Measurements from ENCODE around the gene PNKD. TPM values are rescaled to one million over a fixed set of nuclear protein-coding genes. Genes with fewer than 3 reads are reported as not detected.
A peak's percentile ranks its signal among the peaks of the same experiment; 100 is the strongest.

PNKD gene, protein sequence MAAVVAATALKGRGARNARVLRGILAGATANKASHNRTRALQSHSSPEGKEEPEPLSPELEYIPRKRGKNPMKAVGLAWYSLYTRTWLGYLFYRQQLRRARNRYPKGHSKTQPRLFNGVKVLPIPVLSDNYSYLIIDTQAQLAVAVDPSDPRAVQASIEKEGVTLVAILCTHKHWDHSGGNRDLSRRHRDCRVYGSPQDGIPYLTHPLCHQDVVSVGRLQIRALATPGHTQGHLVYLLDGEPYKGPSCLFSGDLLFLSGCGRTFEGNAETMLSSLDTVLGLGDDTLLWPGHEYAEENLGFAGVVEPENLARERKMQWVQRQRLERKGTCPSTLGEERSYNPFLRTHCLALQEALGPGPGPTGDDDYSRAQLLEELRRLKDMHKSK
- total RNA-seq = 72.9 TPM
- long read RNA-seq, transcript PNKD-202 (9 exons, 2,991 nt) = minor isoform, 11 of 113 reads
- long read RNA-seq, transcript PNKD-201 (3 exons, 758 nt) = major isoform, 79 of 113 reads
- long read RNA-seq, partial matches to known transcripts = 1 of 113 reads
- long read RNA-seq, other reads (novel, unspliced or antisense) = 18 of 113 reads

DNA sequence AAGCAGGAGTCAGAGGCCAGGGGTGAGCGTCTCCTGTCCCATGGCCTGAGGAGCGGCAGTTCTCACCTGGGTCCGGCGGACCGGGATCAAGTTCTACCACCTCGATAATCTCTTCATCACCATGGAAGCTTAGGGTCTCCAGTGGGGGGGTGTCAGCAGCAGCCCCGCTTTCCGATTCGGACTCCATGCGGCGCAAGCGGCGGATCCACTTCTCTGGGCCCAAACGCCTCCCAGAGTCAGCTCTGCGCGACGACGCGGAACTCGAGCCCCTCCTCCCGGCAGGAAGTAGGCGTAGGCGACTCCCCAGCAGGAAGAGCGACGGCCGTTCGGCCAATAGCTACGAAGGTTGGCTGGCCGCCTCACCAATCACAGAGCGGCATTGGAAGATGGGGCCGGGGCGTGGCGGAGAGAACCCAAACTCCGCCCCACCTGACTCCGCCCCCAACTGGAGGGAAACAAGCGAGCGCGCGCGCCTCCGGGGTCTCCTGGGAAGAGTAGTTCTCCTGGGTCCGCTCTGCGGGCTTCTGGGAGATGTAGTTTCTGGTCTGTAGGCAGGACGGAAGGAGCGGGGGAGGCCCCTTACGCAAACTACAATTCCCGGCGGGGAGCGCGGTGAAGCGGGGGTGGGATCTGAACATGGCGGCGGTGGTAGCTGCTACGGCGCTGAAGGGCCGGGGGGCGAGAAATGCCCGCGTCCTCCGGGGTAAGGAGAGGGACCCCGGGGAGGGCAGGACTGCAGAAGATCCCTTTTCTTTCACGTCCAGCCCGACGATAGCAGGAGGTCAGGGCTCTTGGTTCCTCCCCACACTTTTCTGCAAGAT, at the start of gene PNKD, which contains the start of gene AAMP:
PNKD (plus strand) TSS at position 620 of the 821 bp plus-strand sequence; CDS start at position 637, 17 bp downstream.
AAMP (minus strand) TSS at position 238 of the 821 bp plus-strand sequence; CDS start at position 187, 51 bp downstream.
- DNase-seq = peak; percentile 100
- intact Hi-C loops (cut with DNase I) = loop anchor here (5.0 to 10.0 kb wide), 2 partner anchors 83 to 195 kb away; no protein-coding TSS in a partner anchor
- peak; percentile 94 for ATAC-seq (ENCODE audit: poor library complexity)

DNA sequence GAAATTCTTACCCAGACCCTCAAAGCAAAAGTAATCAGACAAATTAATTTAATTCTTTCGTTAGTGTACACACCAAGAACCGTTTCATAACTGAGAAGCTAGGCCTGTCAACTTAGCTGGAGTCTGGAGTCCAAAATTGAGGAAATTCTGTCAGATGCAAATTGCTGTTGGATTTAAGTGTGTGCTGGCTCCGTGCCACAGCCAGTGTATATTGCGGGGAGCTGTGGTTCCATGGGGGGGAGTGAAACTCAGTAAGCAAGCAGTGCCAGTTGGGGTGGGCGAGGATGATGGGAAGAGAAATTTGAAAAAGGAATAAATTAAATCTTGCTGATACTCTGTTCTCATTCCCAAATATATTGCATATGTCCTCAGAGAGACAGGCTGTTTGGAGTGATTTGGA, 49.3 kb upstream of the PNKD start:
- intact Hi-C loops (cut with DNase I) = loop anchor here (5.0 kb wide), 1 partner anchor 36 kb away; no protein-coding TSS in a partner anchor
- no peak for ATAC-seq (ENCODE audit: poor library complexity)
- DNase-seq = peak; percentile 55

DNA sequence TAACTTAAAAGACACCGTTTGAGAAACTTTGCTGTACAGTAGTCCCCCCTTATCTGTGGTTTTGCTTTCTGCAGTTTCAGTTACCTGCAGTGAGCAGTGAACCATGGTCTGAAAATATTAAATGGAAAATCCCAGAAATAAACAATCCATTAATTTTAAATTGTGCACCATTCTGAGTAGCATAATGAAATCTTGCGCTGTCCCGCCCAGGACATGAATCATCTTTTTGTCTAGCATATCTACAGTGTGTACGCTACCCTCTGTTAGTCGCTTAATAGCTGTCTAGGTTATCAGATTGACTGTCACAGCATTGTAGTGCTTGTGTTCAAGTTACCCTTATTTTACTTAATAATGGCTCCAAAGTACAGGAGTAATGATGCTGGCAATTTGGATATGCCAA, 47.3 kb upstream of the PNKD start:
- intact Hi-C loops (cut with DNase I) = loop anchor here (5.0 kb wide), 1 partner anchor 34 kb away; no protein-coding TSS in a partner anchor
- ATAC-seq (ENCODE audit: poor library complexity) (no peak), DNase-seq (no peak)

DNA sequence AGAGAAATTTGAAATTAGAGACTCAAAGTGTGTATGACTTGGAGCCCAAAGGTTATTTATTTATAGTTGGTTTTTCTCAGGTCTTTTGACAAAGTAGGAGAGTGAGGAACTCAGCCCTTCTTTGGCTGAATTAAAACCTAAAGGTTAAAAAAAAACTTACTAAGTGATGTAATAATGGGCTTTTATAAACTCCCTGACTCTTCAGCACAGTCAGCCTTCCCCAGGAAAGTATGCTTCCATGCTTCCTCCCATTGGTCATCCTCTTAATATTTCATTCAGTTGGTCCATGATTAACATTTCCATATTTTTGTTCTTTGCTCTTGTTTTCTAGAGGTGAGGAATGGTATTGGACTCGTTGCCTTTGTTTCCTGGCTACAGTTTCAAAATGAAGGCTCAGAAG, 46.1 kb upstream of the PNKD start:
- DNase-seq = no peak
- ATAC-seq (ENCODE audit: poor library complexity) = no peak
- intact Hi-C loops (cut with DNase I) = loop anchor here (5.0 kb wide), 1 partner anchor 33 kb away; no protein-coding TSS in a partner anchor

DNA sequence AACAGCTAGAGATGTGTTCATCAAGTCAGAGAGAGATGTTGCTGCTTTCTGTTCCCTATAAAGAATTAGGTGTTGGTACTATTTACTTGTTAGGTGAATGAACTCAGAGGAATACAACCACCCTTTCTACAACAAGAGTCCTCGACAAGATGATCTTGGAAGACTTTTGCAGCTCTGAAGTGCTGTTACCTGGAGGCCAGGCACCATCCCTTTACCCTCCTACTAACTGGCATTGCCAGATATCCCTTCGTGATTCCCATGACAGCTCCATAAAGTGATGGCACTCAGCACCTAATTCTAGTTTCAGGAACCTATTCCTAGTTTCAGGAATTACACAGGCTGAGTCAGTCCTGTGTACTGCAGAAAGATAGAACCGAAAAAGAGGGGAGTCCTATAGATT, 43.4 kb upstream of the PNKD start:
- no peak for DNase-seq
- no peak for ATAC-seq (ENCODE audit: poor library complexity)
- intact Hi-C loops (cut with DNase I) = no loop called here

DNA sequence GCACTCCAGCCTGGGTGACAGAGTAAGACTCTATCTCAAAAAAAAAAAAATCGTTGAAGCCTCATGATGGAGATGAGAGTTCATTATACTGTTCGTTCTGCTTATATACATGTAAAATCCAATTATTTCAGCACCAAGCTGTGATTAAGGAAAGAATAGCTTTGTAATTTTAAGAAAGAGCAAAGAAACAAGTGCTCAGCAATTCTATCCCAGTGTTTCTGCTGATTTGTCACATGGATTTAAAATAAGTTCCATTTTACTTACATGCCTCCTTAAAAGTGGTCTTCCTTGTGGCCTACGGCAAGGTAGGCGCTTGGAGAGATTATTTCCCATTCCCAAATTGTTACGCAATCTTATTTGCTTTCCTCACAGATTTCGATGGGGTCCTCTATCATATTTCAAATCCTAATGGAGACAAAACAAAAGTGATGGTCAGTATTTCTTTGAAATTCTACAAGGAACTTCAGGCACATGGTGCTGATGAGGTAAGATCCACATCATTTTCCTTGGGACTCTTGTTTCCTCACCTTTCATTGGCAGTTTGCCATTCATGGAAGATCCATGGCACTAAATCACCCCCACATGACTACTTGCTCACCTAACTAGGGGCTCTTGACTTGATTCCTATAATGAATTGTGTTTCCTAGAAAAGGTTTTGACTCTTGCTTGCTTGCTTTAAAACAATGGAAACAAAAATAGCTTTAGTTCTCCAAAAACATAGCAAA, 41.8 kb upstream of the PNKD start:
- intact Hi-C loops (cut with DNase I) = no loop called here
- no peak for DNase-seq
- ATAC-seq (ENCODE audit: poor library complexity) = no peak

DNA sequence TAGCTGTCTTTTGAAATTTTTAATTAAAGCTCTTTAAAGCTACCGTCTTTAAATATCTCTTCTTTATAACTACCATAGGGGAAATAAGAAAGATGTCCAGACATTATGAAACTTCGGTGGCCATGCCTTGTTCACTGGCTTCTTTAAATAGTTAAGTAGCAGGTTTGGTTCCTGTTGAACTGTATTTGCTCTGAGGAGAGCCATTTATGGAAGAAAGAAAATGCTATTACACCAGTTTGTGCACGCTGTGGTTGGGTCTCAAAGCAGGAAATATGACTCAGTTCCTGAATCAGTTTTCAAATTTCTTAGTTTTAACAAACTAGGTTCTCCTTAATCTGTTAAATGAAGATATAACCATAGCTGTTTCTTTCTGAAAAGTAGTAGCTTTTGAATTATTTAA, 41.1 kb upstream of the PNKD start:
- DNase-seq (no peak), ATAC-seq (ENCODE audit: poor library complexity) (peak; percentile 54)
- intact Hi-C loops (cut with DNase I) = no loop called here

DNA sequence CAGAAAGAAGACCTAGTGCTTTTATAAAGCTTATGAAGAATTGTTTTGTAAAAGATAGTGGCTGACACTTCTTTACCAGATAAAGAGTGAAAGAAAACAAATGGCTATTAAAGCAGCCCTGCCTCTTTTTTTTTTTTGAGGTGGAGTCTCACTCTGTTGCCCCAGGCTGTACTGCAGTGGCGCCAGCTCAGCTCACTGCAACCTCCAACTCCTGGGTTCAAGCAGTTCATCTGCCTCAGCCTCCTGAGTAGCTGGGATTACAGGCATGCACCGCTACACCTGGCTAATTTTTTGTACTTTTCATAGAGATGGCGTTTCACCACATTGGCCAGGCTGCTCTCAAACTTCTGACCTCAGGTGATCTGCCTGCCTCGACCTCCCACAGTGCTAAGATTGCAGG, 40.5 kb upstream of the PNKD start:
- ATAC-seq (ENCODE audit: poor library complexity) (peak; percentile 25), DNase-seq (no peak)
- intact Hi-C loops (cut with DNase I) = no loop called here

DNA sequence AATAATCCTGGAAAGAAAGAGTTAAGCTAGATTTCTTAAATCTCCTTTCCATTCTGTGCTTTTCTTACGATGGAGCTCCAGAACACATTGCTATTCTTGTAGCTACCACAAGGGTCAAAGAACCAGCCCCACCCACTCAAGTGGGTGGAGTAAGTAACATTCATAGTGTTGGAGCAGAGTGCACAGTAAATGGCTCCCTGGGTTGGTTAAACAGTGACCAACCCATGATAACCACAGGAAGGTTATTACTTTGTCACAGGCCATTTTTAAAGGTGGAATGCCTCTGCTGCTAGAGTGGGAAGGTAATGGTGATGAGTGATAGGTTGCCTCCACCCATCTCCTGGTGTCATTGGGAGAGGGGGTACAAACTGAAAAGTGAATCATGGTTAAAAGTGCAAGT, 39.4 kb upstream of the PNKD start:
- DNase-seq (no peak), ATAC-seq (ENCODE audit: poor library complexity) (peak; percentile 34)
- intact Hi-C loops (cut with DNase I) = no loop called here

DNA sequence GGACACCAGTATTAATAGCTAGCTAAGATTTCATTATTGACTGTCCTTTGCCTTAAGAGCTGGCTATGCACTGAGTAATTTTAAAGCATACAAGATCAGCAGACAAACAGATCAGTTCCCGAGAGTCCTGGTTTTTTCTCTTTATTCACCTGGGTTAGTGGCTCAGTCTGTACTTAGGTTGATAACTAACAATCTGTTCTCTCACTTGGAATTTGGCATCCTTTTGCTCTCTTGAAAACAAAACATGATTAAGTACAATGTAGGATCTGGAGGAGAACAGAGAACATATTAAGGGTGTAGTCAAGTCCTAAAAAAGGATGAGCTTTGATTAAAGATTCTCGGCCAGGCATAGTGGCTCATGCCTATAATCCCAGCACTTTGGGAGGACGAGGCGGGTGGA, 36.8 kb upstream of the PNKD start:
- intact Hi-C loops (cut with DNase I) = no loop called here
- DNase-seq (no peak), ATAC-seq (ENCODE audit: poor library complexity) (no peak)

DNA sequence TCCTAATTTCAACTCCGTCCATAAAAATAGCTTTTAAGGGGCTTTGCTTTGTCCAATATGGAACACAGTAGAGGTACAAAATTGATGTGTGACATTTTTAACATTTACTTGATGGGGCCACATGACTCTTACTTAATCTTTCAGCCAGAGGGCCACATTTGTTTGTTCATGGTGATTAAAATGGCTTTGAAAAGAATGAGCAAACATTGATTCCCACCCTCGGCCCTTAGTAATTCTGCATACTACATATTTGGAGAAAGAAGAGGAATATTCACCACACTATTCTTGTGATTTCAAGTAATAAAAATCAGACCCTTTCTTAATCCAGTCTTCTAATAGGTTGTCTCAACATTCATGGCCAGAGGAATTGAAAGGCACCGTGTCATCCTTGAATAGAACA, 35.8 kb upstream of the PNKD start:
- DNase-seq (no peak), ATAC-seq (ENCODE audit: poor library complexity) (no peak)
- intact Hi-C loops (cut with DNase I) = no loop called here

DNA sequence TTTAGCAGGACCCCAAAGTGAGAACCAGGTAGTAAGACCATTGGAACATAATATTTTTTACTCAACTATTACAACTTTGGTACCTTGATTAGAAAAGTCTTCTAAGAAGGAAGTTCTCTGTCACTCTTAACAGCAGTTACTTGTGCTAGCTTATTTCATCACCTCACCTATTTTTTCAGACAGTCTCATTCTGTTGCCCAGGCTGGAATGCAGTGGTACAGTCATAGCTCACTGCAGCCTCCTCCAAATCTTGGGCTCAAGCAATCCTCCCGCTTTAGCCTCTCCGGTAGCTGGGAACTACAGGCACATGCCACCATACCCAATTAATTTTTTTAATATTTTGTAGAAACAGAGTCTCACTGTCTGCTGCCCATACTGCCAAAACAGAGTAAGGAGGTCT, 35.3 kb upstream of the PNKD start:
- no peak for DNase-seq
- no peak for ATAC-seq (ENCODE audit: poor library complexity)
- intact Hi-C loops (cut with DNase I) = no loop called here

DNA sequence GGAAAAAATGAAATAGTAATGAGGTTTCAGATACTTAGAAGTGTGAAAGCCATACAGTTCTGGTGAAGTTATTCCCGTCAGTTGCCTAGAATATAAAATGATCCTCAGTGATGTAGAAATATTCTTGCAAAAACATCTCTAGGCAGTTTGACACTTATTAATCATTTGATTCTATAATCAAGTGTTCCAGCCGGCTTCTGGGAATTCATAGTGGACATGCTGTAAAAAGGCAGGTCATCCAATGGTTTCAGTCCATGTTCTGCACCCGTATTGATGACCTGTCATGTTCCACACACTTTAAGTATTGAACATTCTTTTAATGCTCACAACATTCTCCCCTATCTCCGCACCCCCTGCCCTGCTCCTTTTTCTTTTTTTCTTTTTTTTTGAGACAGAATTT, 33.5 kb upstream of the PNKD start:
- DNase-seq = no peak
- intact Hi-C loops (cut with DNase I) = no loop called here
- ATAC-seq (ENCODE audit: poor library complexity) = no peak

DNA sequence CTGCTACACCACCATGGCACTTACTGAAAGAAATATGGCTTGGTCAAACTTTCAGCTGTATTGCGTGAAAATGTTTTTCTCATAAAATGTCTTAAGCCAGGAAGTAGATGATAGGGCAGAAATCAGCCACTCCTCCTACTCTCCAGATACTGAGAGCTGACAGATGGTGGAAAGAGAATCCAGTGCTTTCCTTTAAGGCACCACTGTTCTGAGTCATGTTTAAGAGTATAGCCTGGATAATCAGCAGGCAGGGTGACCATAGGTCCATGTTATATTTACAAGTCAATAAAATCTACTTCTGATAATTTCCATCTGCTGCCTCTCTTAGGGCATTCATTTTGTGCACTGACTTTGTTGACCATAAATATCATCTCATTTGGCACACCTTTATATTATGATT, 31.4 kb upstream of the PNKD start:
- ATAC-seq (ENCODE audit: poor library complexity) = no peak
- DNase-seq = no peak
- intact Hi-C loops (cut with DNase I) = no loop called here

DNA sequence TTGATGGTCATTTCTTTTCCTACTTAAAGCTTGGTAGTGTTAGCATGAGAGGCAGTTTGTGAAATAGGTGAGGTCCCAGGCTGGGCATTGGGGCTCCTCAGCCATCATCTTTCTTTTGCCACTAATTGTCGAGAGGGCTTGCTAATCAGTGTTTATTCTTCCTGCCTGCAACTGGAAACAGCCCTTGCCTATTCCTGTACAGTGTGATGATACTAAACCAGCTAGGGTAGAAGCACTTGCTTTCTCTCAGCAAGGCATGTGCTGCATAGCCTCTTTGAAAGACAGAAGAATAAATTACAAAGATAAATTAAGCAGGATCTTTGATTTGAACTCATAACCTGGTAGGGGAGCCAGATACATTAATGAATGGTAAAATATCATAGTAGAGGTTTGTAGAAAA, 26.1 kb upstream of the PNKD start:
- ATAC-seq (ENCODE audit: poor library complexity) (peak; percentile 45), DNase-seq (no peak)
- intact Hi-C loops (cut with DNase I) = no loop called here

DNA sequence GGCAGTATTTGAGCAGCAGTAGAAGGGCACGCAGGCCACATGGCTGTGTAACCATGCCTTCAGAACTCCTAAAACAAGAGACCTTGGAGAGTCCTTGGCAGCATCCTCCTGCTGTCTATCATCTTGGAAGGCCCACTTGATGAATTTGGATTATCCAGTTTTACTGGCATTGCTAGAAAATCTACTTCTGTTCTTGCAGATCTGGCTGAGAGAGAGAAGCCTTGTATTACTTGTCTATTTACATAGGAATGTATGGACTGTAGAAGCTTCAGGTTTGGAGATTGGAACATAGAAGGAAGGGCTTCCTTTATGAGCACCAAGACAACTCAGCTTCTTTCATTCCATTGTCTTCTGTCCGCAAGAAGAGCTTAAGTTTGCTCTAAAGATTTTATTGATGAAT, 25.7 kb upstream of the PNKD start:
- DNase-seq (no peak), ATAC-seq (ENCODE audit: poor library complexity) (peak; percentile 43)
- intact Hi-C loops (cut with DNase I) = no loop called here

DNA sequence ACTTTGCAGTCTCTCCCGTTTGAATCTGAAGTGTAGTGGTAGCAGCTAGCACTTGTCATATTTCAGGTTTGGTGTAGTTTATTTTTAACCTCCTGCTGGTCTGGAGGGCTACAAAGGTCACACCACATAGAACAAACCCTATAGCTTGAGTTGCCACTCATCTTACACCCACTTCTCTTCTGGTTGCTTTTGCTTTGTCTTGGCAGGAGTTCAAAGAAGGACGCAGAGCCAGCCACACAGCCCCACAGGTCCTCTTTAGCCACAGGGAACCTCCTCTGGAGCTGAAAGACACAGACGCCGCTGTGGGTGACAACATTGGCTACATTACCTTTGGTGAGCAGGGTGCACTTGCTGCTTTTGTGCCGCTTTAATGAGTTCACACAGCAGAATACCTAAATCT, 25.1 kb upstream of the PNKD start:
- DNase-seq = peak; percentile 29
- ATAC-seq (ENCODE audit: poor library complexity) = peak; percentile 76
- intact Hi-C loops (cut with DNase I) = no loop called here

DNA sequence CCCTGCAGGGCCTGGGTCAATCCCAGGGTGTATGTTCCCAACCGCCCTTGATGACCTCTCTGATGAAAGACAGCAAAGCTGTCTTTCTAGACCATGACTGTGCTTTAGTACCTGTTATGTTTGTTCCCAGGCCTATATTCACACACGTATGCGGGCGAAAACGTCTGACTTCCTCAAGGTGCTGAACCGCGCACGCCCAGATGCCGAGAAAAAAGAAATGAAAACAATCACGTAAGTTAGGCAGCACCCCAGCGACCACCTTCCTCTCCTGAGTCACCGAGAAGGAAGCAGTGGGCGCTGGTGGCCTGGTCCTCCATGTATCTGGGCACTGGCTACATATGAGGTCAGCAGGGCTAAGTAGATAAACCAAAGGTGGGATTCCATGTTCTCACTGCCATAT, 20.6 kb upstream of the PNKD start:
- peak; percentile 22 for DNase-seq
- intact Hi-C loops (cut with DNase I) = no loop called here
- ATAC-seq (ENCODE audit: poor library complexity) = no peak
